ENCODE measurements around the gene GPRIN1.

GRCh38 chr5:176630681-176631222 lies 20.8 kb upstream of the GPRIN1 start:
- TF ChIP-seq EZH2phosphoT487 (IDR thresholded peaks at IDR 0.05): no peak
- TF ChIP-seq, protein P1, sequence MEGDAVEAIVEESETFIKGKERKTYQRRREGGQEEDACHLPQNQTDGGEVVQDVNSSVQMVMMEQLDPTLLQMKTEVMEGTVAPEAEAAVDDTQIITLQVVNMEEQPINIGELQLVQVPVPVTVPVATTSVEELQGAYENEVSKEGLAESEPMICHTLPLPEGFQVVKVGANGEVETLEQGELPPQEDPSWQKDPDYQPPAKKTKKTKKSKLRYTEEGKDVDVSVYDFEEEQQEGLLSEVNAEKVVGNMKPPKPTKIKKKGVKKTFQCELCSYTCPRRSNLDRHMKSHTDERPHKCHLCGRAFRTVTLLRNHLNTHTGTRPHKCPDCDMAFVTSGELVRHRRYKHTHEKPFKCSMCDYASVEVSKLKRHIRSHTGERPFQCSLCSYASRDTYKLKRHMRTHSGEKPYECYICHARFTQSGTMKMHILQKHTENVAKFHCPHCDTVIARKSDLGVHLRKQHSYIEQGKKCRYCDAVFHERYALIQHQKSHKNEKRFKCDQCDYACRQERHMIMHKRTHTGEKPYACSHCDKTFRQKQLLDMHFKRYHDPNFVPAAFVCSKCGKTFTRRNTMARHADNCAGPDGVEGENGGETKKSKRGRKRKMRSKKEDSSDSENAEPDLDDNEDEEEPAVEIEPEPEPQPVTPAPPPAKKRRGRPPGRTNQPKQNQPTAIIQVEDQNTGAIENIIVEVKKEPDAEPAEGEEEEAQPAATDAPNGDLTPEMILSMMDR (IDR thresholded peaks at IDR 0.05): no peak
